BLaER1 treated with 17β-estradiol and CSF1 and Interleukin-3, amounts not matched to agents 10 nM and 100 nM (cell line): ENCODE measurements around the gene ZMIZ1.

ENCODE experiments used
- H3K27ac ChIP-seq, 11 experiments: shearing (Covaris generic); formaldehyde crosslinking; 2 replicates each; pipeline ENCODE4 v1.8.1; 2022
- H3K27me3 ChIP-seq, 11 experiments: shearing (Covaris generic); formaldehyde crosslinking; 2 replicates each; pipeline ENCODE4 v1.8.1; 2022
- H3K36me3 ChIP-seq, 11 experiments: shearing (Covaris generic); formaldehyde crosslinking; 2 replicates each; pipeline ENCODE4 v1.8.1; 2022
- H3K4me1 ChIP-seq, 10 experiments: shearing (Covaris generic); formaldehyde crosslinking; 2 replicates each; pipeline ENCODE4 v1.8.1; 2022
- H3K4me2 ChIP-seq, 11 experiments: shearing (Covaris generic); formaldehyde crosslinking; 2 replicates each; pipeline ENCODE4 v1.8.1; 2022
- H3K4me3 ChIP-seq, 10 experiments: shearing (Covaris generic); formaldehyde crosslinking; 2 replicates each; pipeline ENCODE4 v1.8.1; 2022
- H3K9ac ChIP-seq, 11 experiments: shearing (Covaris generic); formaldehyde crosslinking; 2 replicates each; pipeline ENCODE4 v1.8.1; 2022
- H3K9me3 ChIP-seq, 11 experiments: shearing (Covaris generic); formaldehyde crosslinking; replicated peaks in 1 of 11; 2 replicates each; pipeline ENCODE4 v1.8.1; 2022
- H4K20me1 ChIP-seq, 11 experiments: shearing (Covaris generic); formaldehyde crosslinking; 2 replicates each; pipeline ENCODE4 v1.8.1; 2022
- Cebpa-rat ChIP-seq, 11 experiments: shearing (Covaris generic); IDR thresholded peaks; 2 replicates each; pipeline ENCODE4 v1.8.1; 2022

ZMIZ1 gene

DNA sequence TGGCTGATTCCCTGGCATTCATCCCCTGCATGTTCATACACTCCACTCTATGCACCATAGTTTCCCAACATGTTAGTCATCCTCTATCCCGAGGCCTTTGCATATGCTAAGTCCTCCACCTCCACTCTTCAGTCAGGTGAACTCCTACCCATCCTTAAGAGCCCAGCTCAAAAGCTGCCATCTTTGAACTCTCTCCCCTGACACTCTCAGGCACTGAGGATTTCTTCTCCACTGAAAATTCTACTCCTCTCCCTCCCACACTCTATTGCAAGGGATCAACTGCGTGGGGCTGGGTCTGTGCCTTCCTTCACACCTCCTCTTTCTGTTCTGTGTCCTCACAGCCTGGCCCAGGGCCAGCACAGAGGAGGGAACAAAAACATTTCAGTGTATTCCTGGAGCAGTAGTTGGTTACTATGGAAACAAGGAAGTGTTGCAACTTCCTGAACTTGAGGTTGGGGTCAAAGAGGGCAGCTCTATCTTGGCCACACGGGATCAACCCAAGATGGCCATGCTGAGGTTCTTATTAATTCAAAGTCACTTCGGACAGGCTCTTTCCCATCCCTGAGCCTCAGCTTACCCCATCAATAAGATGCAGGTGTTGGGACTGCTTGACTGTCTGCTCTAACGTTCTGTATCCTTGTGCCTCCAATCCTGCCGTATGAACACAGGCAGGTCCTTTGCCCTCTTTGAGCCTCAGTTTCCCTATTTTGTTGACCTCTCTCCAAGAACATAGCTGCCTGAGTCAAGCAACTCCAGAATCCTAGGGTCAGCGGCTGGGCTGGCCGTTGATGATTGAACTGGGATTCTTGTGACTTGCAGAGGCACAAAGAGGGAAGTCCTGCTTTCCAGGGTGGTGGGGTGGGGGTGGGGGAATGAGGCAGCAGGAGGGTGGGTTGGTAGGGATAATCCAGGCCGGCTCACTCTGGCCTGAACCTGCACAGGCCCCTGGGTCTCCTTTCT lies 15.5 kb downstream of the ZMIZ1 start:
- Histone ChIP-seq H3K36me3 (peaks cover 0 to 12% (median 0%) of the 10 kb centered on the region in 11 experiments; a peak in 2 of 22 replicates), H3K27ac (peak overlapping the region; percentile 90 to 98 (median 97)), H3K27me3 (no peaks in the 10 kb centered on the region), H3K4me3 (peak overlapping the region; percentile 5 to 62 (median 48); a peak in 17 of 20 replicates), H3K4me2 (peak overlapping the region; percentile 83 to 100 (median 97)), H3K9ac (peak overlapping the region; percentile 73 to 91 (median 83)), H3K4me1 (peaks cover 95 to 100% (median 100%) of the 10 kb centered on the region in 10 experiments), H3K9me3 (no peaks in the 10 kb centered on the region), H4K20me1 (peaks cover 38 to 100% (median 80%) of the 10 kb centered on the region in 11 experiments)
- peak; percentile 74 to 95 (median 91) for TF ChIP-seq Cebpa-rat (IDR thresholded peaks at IDR 0.05)

DNA sequence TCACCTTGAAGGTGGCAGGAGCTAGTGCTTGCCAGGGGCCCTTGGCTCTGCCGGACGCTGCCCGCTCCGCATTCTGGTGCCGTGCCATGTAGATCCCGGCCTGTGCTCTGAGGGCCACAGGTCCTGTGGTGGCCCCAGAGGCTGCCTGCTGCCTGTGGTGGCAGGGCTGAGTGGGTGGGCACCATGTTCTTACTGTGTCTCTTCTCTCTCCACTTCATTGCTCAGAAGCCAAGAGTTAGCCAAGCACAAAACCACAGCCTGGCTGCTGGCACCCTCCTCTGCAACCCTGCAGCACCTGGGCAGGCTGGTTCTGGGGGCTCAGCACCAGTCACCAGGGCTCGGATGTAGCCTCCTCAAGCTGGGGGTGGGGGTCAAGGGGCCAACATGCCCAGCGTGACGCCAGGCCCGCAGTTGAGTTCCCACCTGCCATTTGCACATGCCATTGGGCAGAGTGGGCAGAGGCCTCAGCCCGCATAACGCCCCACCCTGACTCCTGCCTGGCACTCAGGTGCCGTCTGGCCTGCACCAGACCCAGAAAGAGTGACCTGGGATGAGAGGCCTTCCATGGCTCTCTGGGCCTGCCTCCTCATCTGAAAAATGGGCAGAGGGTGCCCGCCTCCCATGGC lies 16.3 kb downstream of the ZMIZ1 start:
- H3K4me3 ChIP-seq: peak overlapping the region; percentile 5 to 62 (median 48); a peak in 17 of 20 replicates

DNA sequence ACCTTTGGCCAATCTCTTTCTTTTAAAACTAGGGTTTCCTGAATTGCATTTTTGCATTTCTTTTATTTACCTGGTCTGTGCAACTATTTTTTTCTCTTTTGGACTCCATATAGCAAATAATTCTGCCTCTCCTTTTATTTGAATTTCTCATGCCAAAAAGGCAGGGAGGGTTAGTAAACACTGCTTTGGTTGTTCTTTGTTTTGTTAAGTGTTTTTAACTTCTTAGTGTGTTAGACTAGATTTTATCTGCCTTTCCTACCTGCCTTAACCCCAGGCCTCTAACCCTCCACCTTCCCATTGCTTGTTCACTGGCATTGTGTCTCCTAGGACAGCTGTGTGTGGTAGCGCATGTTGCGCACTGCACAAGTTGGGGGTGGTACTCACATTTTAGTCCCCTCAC lies 18.1 kb downstream of the ZMIZ1 start:
- Histone ChIP-seq H3K4me1 (peaks cover 94 to 100% (median 100%) of the 10 kb centered on the region in 10 experiments), H3K27ac (peak overlapping the region in 4 of 11 experiments; percentile 0 to 97 (median 84); a peak in 7 of 22 replicates)

More for the DNA sequence above, 16.3 kb downstream of the ZMIZ1 start:
- no peaks in the 10 kb centered on the region for H3K9me3 ChIP-seq
- H3K27me3 ChIP-seq: no peaks in the 10 kb centered on the region
- peak overlapping the region; percentile 90 to 98 (median 97) for H3K27ac ChIP-seq
- peaks cover 0 to 14% (median 0%) of the 10 kb centered on the region in 11 experiments; a peak in 2 of 22 replicates for H3K36me3 ChIP-seq
- peaks cover 37 to 100% (median 80%) of the 10 kb centered on the region in 11 experiments for H4K20me1 ChIP-seq
- peak overlapping the region; percentile 73 to 91 (median 83); a peak in 21 of 22 replicates for H3K9ac ChIP-seq
- peaks cover 94 to 100% (median 100%) of the 10 kb centered on the region in 10 experiments for H3K4me1 ChIP-seq
- TF ChIP-seq Cebpa-rat (IDR thresholded peaks at IDR 0.05): peak in 2 of 11 experiments; percentile 43 to 47; a peak in 3 of 22 replicates
- peak overlapping the region; percentile 83 to 100 (median 97) for H3K4me2 ChIP-seq

DNA sequence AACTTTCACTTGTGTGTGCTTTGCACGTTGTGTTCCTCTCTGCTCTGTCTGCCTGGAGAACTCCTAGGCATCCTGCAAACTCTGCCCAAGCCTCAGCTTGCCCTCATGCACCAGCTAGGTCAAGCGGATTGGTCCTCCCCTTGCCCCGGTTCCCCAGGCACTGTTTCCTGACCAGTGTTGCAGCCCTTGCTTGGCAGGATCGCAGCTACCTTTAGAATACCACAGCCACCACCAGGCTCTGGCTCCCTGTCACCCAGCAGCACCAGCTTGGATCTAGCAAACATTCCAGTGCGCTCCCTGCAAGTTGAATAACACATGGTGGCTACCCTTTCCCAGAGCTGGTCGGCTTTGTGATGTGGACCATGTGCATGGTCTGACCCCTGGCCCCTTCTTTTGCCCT lies 19.0 kb downstream of the ZMIZ1 start:
- H3K9ac ChIP-seq: peak overlapping the region in 7 of 11 experiments; percentile 8 to 62 (median 19); a peak in 8 of 22 replicates
- H3K36me3 ChIP-seq: peaks cover 0 to 14% (median 0%) of the 10 kb centered on the region in 11 experiments; a peak in 2 of 22 replicates
- H3K27ac ChIP-seq: peak overlapping the region in 7 of 11 experiments; percentile 5 to 97 (median 60); a peak in 10 of 22 replicates
- H3K27me3 ChIP-seq: no peaks in the 10 kb centered on the region
- H3K4me1 ChIP-seq: peaks cover 94 to 100% (median 100%) of the 10 kb centered on the region in 10 experiments
- H3K4me3 ChIP-seq: no peak overlapping the region; a peak in 1 of 20 replicates
- no peak for TF ChIP-seq Cebpa-rat (IDR thresholded peaks at IDR 0.05)
- H3K9me3 ChIP-seq: no peaks in the 10 kb centered on the region
- H4K20me1 ChIP-seq: peaks cover 53 to 100% (median 80%) of the 10 kb centered on the region in 11 experiments
- H3K4me2 ChIP-seq: peak overlapping the region; percentile 83 to 100 (median 97)

More for the DNA sequence above, 18.1 kb downstream of the ZMIZ1 start:
- Histone ChIP-seq H3K4me3 (no peak overlapping the region), H3K36me3 (peaks cover 0 to 14% (median 0%) of the 10 kb centered on the region in 11 experiments; a peak in 2 of 22 replicates), H3K27me3 (no peaks in the 10 kb centered on the region), H3K9me3 (no peaks in the 10 kb centered on the region), H4K20me1 (peaks cover 44 to 100% (median 80%) of the 10 kb centered on the region in 11 experiments), H3K9ac (peak overlapping the region in 4 of 11 experiments; percentile 10 to 51 (median 24); a peak in 1 of 22 replicates), H3K4me2 (peak overlapping the region; percentile 83 to 100 (median 97))
- TF ChIP-seq Cebpa-rat (IDR thresholded peaks at IDR 0.05): no peak

DNA sequence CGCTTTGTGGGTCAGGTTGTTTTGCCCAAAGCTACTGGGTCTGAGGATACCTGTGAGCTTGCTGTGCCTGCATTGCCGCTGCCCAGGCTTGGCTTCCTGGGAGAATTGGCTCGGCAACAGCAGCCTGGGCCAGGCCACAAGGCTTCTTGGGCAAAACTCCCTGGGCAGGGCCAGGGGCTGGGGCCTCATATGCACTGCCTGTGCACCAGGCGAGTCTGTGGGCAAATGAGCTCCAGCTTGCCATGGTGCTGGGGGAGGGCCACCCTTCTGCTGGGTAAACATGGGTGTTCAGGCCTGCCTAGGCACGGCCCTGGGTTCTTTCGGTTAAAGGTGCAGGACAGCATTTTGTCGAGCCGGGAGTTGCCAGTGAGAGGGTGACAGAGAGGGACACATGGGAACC lies 19.4 kb downstream of the ZMIZ1 start:
- peaks cover 56 to 100% (median 80%) of the 10 kb centered on the region in 11 experiments for H4K20me1 ChIP-seq
- no peak for TF ChIP-seq Cebpa-rat (IDR thresholded peaks at IDR 0.05)
- H3K9ac ChIP-seq: peak overlapping the region in 8 of 11 experiments; percentile 3 to 62 (median 20); a peak in 7 of 22 replicates
- H3K4me1 ChIP-seq: peaks cover 94 to 100% (median 100%) of the 10 kb centered on the region in 10 experiments
- H3K36me3 ChIP-seq: peaks cover 0 to 14% (median 0%) of the 10 kb centered on the region in 11 experiments; a peak in 2 of 22 replicates
- H3K27ac ChIP-seq: peak overlapping the region in 7 of 11 experiments; percentile 5 to 97 (median 60); a peak in 11 of 22 replicates
- no peak overlapping the region; a peak in 1 of 20 replicates for H3K4me3 ChIP-seq
- H3K9me3 ChIP-seq: no peaks in the 10 kb centered on the region
- H3K4me2 ChIP-seq: peak overlapping the region; percentile 83 to 100 (median 97)
- no peaks in the 10 kb centered on the region for H3K27me3 ChIP-seq

DNA sequence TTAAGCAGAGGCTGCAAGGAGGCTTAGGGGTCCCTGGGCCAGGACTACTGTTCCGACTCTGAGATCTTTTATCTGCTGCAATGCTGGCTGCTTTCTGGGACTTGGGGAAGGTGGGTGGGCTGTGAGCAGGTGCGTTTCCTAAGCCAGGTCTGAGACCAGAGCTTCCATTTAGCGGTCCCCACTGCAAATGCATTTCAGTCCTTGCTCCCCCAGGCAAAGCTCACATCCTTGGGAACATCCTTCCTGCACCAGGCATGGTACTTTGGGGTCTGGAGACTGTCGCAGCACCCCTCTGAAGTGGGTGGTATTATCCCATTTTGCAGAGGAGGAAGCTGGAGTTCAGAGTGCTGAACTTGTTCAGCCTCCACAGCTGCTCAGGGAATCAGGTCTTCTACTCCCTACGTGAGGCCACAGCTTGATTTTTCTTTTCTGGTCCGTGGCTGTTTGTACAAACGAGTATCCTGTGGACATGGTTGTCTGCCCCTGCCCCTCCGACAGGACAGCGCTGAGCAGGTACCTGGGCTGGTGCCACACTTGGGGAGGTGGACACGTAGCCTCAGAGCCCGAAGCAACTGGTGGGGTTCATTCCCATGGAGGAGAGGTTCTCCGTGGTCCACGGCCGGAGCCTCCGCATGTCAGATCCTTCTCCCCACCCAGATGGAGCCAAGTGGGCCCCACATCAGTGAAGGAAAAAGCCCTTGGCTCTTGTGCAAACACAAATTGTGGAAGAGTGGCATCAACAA lies 20.0 kb downstream of the ZMIZ1 start:
- Histone ChIP-seq H3K9ac (peak overlapping the region in 7 of 11 experiments; percentile 1 to 62 (median 29); a peak in 7 of 22 replicates), H3K27ac (peak overlapping the region in 7 of 11 experiments; percentile 14 to 97 (median 60); a peak in 12 of 22 replicates), H3K4me3 (no peak overlapping the region; a peak in 1 of 20 replicates), H3K4me2 (peak overlapping the region; percentile 83 to 100 (median 97)), H3K36me3 (peaks cover 0 to 14% (median 0%) of the 10 kb centered on the region in 11 experiments; a peak in 2 of 22 replicates), H3K4me1 (peaks cover 94 to 100% (median 100%) of the 10 kb centered on the region in 10 experiments), H3K9me3 (no peaks in the 10 kb centered on the region), H4K20me1 (peaks cover 62 to 100% (median 87%) of the 10 kb centered on the region in 11 experiments), H3K27me3 (no peaks in the 10 kb centered on the region)
- no peak for TF ChIP-seq Cebpa-rat (IDR thresholded peaks at IDR 0.05)

DNA sequence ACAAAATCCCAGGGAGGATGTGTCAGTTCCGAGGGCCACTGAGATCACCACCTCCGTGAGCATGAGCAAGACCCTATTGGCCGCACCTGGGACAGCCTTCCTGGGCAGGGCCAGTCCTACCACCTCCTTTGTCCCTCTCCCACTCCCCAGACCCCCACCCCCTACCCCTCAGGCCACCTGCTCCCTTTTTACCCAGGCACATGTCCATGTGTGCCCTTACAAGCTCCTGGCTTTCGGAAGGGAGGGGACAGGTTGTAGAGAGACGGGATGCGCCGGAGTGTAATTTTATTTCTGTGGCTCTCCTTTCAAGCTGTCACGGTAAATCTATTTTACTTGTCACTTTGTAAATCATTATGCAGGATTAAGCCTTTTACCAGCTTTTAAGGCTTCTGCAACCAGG lies 20.9 kb downstream of the ZMIZ1 start:
- Histone ChIP-seq H3K4me2 (peak overlapping the region; percentile 83 to 100 (median 97)), H4K20me1 (peaks cover 70 to 100% (median 95%) of the 10 kb centered on the region in 11 experiments)

More for the DNA sequence above, 20.9 kb downstream of the ZMIZ1 start:
- H3K4me3 ChIP-seq: peak overlapping the region in 2 of 10 experiments; percentile 18 to 36; a peak in 1 of 20 replicates
- H3K4me1 ChIP-seq: peaks cover 99 to 100% (median 100%) of the 10 kb centered on the region in 10 experiments
- no peaks in the 10 kb centered on the region for H3K9me3 ChIP-seq
- H3K27me3 ChIP-seq: no peaks in the 10 kb centered on the region
- H3K36me3 ChIP-seq: peaks cover 0 to 16% (median 0%) of the 10 kb centered on the region in 11 experiments; a peak in 2 of 22 replicates
- peak overlapping the region in 9 of 11 experiments; percentile 4 to 97 (median 60); a peak in 16 of 22 replicates for H3K27ac ChIP-seq
- H3K9ac ChIP-seq: peak overlapping the region; percentile 5 to 61 (median 43); a peak in 14 of 22 replicates
- TF ChIP-seq Cebpa-rat (IDR thresholded peaks at IDR 0.05): no peak
